WTC11 (cell line): ENCODE data around the gene STPG2.

Experiments used
- CTCF ChIP-seq: fragments of 200-600 bp; IDR thresholded peaks from 2 replicates; pipeline ENCODE4 v1.8.0; 2022; ENCODE audit warnings: antibody characterized with exemption
- ESRRA ChIP-seq: sonication (generic); formaldehyde crosslinking; IDR thresholded peaks from 2 replicates; pipeline ENCODE4 v1.8.1; 2022; ENCODE audit warnings: mild to moderate bottlenecking, missing genetic modification reagents, borderline replicate concordance
- JUN ChIP-seq: sonication (generic); formaldehyde crosslinking; IDR thresholded peaks from 2 replicates; pipeline ENCODE4 v1.8.0; 2023; ENCODE audit warnings: mild to moderate bottlenecking, missing genetic modification reagents
- ZNF232 ChIP-seq: sonication (generic); formaldehyde crosslinking; IDR thresholded peaks from 2 replicates; pipeline ENCODE4 v1.8.0; 2022; ENCODE audit warnings: mild to moderate bottlenecking, missing genetic modification reagents

GRCh38 chr4:97587912-97588311 lies 555.4 kb downstream of the STPG2 start:
- no peak for TF ChIP-seq CTCF
- TF ChIP-seq JUN (CRISPR knock-in tag), result no peak
- no peak for TF ChIP-seq ZNF232 (CRISPR knock-in tag)
- TF ChIP-seq ESRRA, result no peak
